ENCODE data around the gene ASS1.
A peak's percentile ranks its signal among the peaks of the same experiment; 100 is the strongest.

Gene ASS1

GRCh38 chr9:130458027-130458803, 13.5 kb downstream of the ASS1 start:
- no peak for DNase-seq

- no peak for DNase-seq
Observed at GRCh38 chr9:130458804-130459067, 14.0 kb downstream of the ASS1 start.

- DNase-seq: no peak
Observed at GRCh38 chr9:130459151-130459550, 14.4 kb downstream of the ASS1 start.

GRCh38 chr9:130459941-130460669, 15.3 kb downstream of the ASS1 start:
- DNase-seq: no peak

- DNase-seq: peak; percentile 65 to 72
Observed at GRCh38 chr9:130461218-130461630, 16.5 kb downstream of the ASS1 start.

GRCh38 chr9:130461731-130462130, 17.0 kb downstream of the ASS1 start:
- no peak for DNase-seq

GRCh38 chr9:130462685-130463540, 18.2 kb downstream of the ASS1 start:
- DNase-seq: no peak

GRCh38 chr9:130463763-130464745, 19.3 kb downstream of the ASS1 start:
- DNase-seq: no peak

GRCh38 chr9:130465383-130466096, 20.8 kb downstream of the ASS1 start:
- no peak for DNase-seq

GRCh38 chr9:130466537-130467217, 21.9 kb downstream of the ASS1 start:
- no peak for DNase-seq

- DNase-seq: no peak
Observed at GRCh38 chr9:130467316-130467715, 22.6 kb downstream of the ASS1 start.

- DNase-seq: no peak
Observed at GRCh38 chr9:130468566-130468965, 23.8 kb downstream of the ASS1 start.

GRCh38 chr9:130470269-130470668, 25.5 kb downstream of the ASS1 start:
- no peak for DNase-seq

- no peak for DNase-seq
Observed at GRCh38 chr9:130470950-130471349, 26.2 kb downstream of the ASS1 start.

- DNase-seq: no peak
Observed at GRCh38 chr9:130471411-130472183, 26.8 kb downstream of the ASS1 start.

GRCh38 chr9:130472184-130472705, 27.5 kb downstream of the ASS1 start:
- no peak for DNase-seq

GRCh38 chr9:130473009-130473408, 28.2 kb downstream of the ASS1 start:
- DNase-seq: no peak

- no peak for DNase-seq
Observed at GRCh38 chr9:130473566-130473965, 28.8 kb downstream of the ASS1 start.

GRCh38 chr9:130474106-130474505, 29.3 kb downstream of the ASS1 start:
- DNase-seq: no peak

GRCh38 chr9:130476151-130476730, 31.5 kb downstream of the ASS1 start:
- DNase-seq: no peak
